Ishikawa (cell line): Measurements from ENCODE around the gene IL2.

ENCODE experiments used
- CEBPB ChIP-seq: IDR thresholded peaks from 2 replicates; pipeline ENCODE4 v1.6.1; 2012
- NFIC ChIP-seq: IDR thresholded peaks from 2 replicates; pipeline ENCODE4 v1.6.1; 2012
- TCF12 ChIP-seq: IDR thresholded peaks from 2 replicates; pipeline ENCODE4 v1.6.1; 2012; ENCODE audit warnings: low read depth
- ZBTB7A ChIP-seq: IDR thresholded peaks from 2 replicates; pipeline ENCODE4 v1.6.1; 2012; ENCODE audit warnings: low read depth
- TF ChIP-seq, protein P1 (sequence below): IDR thresholded peaks from 2 replicates; pipeline ENCODE4 v1.6.1; 2012

The IL2 gene

DNA sequence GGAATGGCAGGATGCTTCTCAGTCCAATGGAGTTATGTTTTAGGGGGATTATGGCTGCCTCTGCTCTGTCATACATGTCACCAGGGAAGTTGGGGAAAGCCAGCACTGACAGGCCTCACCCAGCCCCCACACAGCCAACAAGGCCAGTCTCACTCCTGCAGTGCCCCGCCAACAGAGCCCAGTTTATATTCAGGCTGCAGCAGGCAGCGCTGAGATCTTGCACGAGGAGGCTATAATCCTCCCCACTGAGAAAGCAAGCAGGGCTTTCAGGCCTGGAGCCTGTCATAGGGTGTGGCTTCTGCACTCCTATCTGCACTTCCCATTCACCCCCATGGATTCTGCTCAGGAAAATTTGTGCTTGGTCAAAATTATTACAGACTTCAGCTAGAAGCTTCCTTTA is 52.7 kb downstream of the IL2 start:
- no peak for TF ChIP-seq NFIC
- no peak for TF ChIP-seq ZBTB7A
- TF ChIP-seq TCF12, result no peak
- TF ChIP-seq, protein P1, sequence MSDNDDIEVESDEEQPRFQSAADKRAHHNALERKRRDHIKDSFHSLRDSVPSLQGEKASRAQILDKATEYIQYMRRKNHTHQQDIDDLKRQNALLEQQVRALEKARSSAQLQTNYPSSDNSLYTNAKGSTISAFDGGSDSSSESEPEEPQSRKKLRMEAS, result no peak
- TF ChIP-seq CEBPB, result no peak
